MM.1S (cell line): ENCODE measurements around the gene BTG4.
A peak's percentile ranks its signal among the peaks of the same experiment; 100 is the strongest.

Source experiments
- DNase-seq: peaks from one replicate; pipeline ENCODE4 v3.0.0-alpha.2; 2015
- H2AFZ ChIP-seq: fragments of 300-600 bp; sonication (generic); 2 replicates; pipeline ENCODE4 v1.6.0; 2016; ENCODE audit warnings: antibody characterized with exemption, low read length
- H3F3A ChIP-seq: fragments of 300-600 bp; sonication (generic); 2 replicates; pipeline ENCODE4 v1.6.1; 2016; ENCODE audit warnings: mild to moderate bottlenecking, antibody characterized with exemption, low read length, moderate library complexity, mixed read lengths; ENCODE audit not compliant: insufficient read depth
- H3K27ac ChIP-seq: fragments of 300-600 bp; sonication (generic); 2 replicates; pipeline ENCODE4 v1.5.1; 2016; ENCODE audit warnings: mild to moderate bottlenecking, low read length
- H3K27me3 ChIP-seq: fragments of 300-600 bp; sonication (generic); replicated peaks from 2 replicates; pipeline ENCODE4 v1.6.0; 2016; ENCODE audit warnings: low read length; ENCODE audit not compliant: insufficient read depth
- H3K36me3 ChIP-seq: fragments of 300-600 bp; sonication (generic); replicated peaks from 2 replicates; pipeline ENCODE4 v1.6.1; 2016; ENCODE audit warnings: mild to moderate bottlenecking, low read length, mixed read lengths; ENCODE audit not compliant: insufficient read depth
- H3K4me1 ChIP-seq: fragments of 300-600 bp; sonication (generic); 2 replicates; pipeline ENCODE4 v1.6.1; 2016; ENCODE audit warnings: low read length, mixed read lengths
- H3K4me2 ChIP-seq: fragments of 300-600 bp; sonication (generic); 2 replicates; pipeline ENCODE4 v1.6.0; 2016; ENCODE audit warnings: low read depth, low read length
- H3K4me3 ChIP-seq: fragments of 300-600 bp; sonication (generic); 2 replicates; pipeline ENCODE4 v1.5.1; 2016; ENCODE audit warnings: low read length, mixed read lengths
- H3K79me2 ChIP-seq: fragments of 300-600 bp; sonication (generic); 2 replicates; pipeline ENCODE4 v1.6.1; 2016; ENCODE audit warnings: mixed run types, low read length, mixed read lengths
- H3K9ac ChIP-seq: fragments of 300-600 bp; sonication (generic); 2 replicates; pipeline ENCODE4 v1.6.1; 2016; ENCODE audit warnings: low read length, mixed read lengths
- H3K9me2 ChIP-seq: fragments of 300-600 bp; sonication (generic); replicated peaks from 2 replicates; pipeline ENCODE4 v1.6.1; 2016; ENCODE audit warnings: mild to moderate bottlenecking, low read length, mixed read lengths; ENCODE audit not compliant: insufficient read depth
- H3K9me3 ChIP-seq: fragments of 300-600 bp; sonication (generic); replicated peaks from 2 replicates; pipeline ENCODE4 v1.6.1; 2016; ENCODE audit warnings: mild to moderate bottlenecking, low read length, mixed read lengths; ENCODE audit not compliant: insufficient read depth
- H4K20me1 ChIP-seq: fragments of 300-600 bp; sonication (generic); 2 replicates; pipeline ENCODE4 v1.6.1; 2016; ENCODE audit warnings: mild to moderate bottlenecking, low read length, moderate library complexity, mixed read lengths; ENCODE audit not compliant: insufficient read depth
- CTCF ChIP-seq: fragments of 300-600 bp; sonication (generic); IDR thresholded peaks from 2 replicates; pipeline ENCODE4 v1.5.1; 2016; ENCODE audit warnings: antibody characterized with exemption, low read length, mixed read lengths
- EZH2 ChIP-seq: fragments of 300-600 bp; sonication (generic); optimal IDR thresholded peaks from 2 replicates; pipeline ENCODE3; 2017; ENCODE audit warnings: low read depth, mild to moderate bottlenecking, antibody characterized with exemption, low read length, mixed read lengths
- EZH2phosphoT487 ChIP-seq: fragments of 300-600 bp; sonication (generic); IDR thresholded peaks from 2 replicates; pipeline ENCODE4 v1.6.1; 2018; ENCODE audit warnings: antibody characterized with exemption, low read length

Gene BTG4

GRCh38 chr11:111541254-111542061 lies 29.3 kb upstream of the BTG4 start:
- Histone ChIP-seq H3K9me3 (no peaks in the 10 kb centered on the region), H3K36me3 (no peaks in the 10 kb centered on the region), H3K27ac (no peak overlapping the region), H3K4me2 (no peak overlapping the region), H3K27me3 (no peaks in the 10 kb centered on the region), H3K4me3 (no peak overlapping the region), H3K9ac (no peak overlapping the region), H3F3A (peaks cover 8% of the 10 kb centered on the region), H4K20me1 (no peaks in the 10 kb centered on the region), H2AFZ (no peak overlapping the region), H3K4me1 (peaks cover 28% of the 10 kb centered on the region), H3K79me2 (no peaks in the 10 kb centered on the region), H3K9me2 (no peaks in the 10 kb centered on the region)
- TF ChIP-seq EZH2 (no peak), CTCF (no peak), EZH2phosphoT487 (no peak)
- DNase-seq, result no peak

GRCh38 chr11:111540937-111541253 lies 28.7 kb upstream of the BTG4 start:
- Histone ChIP-seq H3K27ac (no peak overlapping the region), H3F3A (peaks cover 8% of the 10 kb centered on the region), H4K20me1 (no peaks in the 10 kb centered on the region), H3K9me2 (no peaks in the 10 kb centered on the region), H3K4me2 (peak overlapping the region; percentile 5; the same call in 1 of the 2 replicates), H3K79me2 (no peaks in the 10 kb centered on the region), H2AFZ (no peak overlapping the region), H3K9ac (no peak overlapping the region), H3K27me3 (no peaks in the 10 kb centered on the region), H3K36me3 (no peaks in the 10 kb centered on the region), H3K9me3 (no peaks in the 10 kb centered on the region), H3K4me3 (no peak overlapping the region), H3K4me1 (peaks cover 28% of the 10 kb centered on the region)
- no peak for DNase-seq
- TF ChIP-seq EZH2 (no peak), CTCF (no peak), EZH2phosphoT487 (no peak)

GRCh38 chr11:111540114-111540936 lies 28.1 kb upstream of the BTG4 start, which contains the start of gene LAYN:
TSS of gene LAYN (plus strand) at chr11:111540720. CDS start at chr11:111540844, 124 bp downstream.
- peak within 1 kb of the TSS; percentile 5; the same call in 1 of the 2 replicates for H3K4me2 ChIP-seq
- H3K27ac ChIP-seq, result no peak within 1 kb of the TSS

More at GRCh38 chr11:111540114-111540936, 28.1 kb upstream of the BTG4 start, which contains the start of gene LAYN:
- Histone ChIP-seq H3F3A (peaks cover 8% of the 10 kb centered on the region), H3K9me3 (no peaks in the 10 kb centered on the region), H3K36me3 (no peaks in the 10 kb centered on the region), H2AFZ (no peak within 1 kb of the TSS), H3K79me2 (no peaks in the 10 kb centered on the region), H3K9ac (no peak within 1 kb of the TSS), H3K27me3 (no peaks in the 10 kb centered on the region), H3K4me1 (peaks cover 28% of the 10 kb centered on the region), H4K20me1 (no peaks in the 10 kb centered on the region), H3K9me2 (no peaks in the 10 kb centered on the region), H3K4me3 (no peak within 1 kb of the TSS)
- TF ChIP-seq EZH2phosphoT487 (no peak), EZH2 (no peak)
- DNase-seq, result no peak
